ENCODE data around the gene ZNF362. TPM values are rescaled to one million over a fixed set of nuclear protein-coding genes. Genes with fewer than 3 reads are reported as not detected.

ZNF362 gene
- total RNA-seq, 2 experiments from 2014 or later, result 24.7 to 26.6 TPM

DNA sequence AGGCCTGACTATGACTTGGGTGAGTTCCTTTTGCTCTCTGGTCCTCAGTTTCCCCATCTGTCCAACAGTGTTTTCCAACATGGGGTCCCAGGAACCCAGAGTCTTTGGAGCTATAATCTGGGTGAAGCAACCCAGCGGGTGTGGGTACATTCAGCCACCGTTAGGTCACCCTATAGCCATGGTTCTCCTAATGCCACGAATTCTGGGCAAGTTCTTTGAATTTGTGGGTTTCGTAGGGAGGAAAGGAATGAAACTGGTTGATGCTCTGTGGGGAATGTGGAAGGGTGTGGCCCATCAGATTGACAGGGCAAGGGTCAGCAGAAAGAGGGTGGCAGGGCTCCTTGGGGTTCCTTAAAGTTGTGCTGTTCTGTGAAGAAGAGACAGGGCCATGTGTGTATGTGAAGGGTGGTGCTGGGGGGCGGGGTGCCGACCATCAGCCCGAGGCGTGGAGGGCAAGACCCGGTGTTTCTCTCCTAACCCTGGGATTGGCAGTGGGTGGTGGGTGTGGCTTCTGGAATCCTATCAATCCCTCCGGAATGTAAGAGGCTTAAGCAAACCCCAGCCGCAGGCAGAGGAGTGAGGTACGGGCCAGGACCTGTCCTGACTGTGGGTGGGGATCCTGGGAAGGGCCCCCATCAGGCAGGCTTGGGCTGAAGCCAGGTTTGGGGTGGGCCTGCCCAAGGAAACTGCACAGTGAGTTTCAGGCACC is 35.5 kb upstream of the ZNF362 start:
- no peak overlapping the region for H3K27ac ChIP-seq (ENCODE audit: low read depth in 1 of 2, low read length in 2 of 2)
- no peaks in the 10 kb centered on the region for H3K36me3 ChIP-seq (ENCODE audit: insufficient read depth, low read length)
- H3K4me1 Mint-ChIP-seq (ENCODE audit: low read depth), result no peaks in the 10 kb centered on the region
- ChIA-PET POLR2A (no interaction called here), CTCF (no interaction called here)
- no peaks in the 10 kb centered on the region for H3K27me3 ChIP-seq (ENCODE audit: control insufficient read depth in 1 of 2, insufficient read depth in 2 of 2, low read length in 2 of 2)
- H3K9me3 Mint-ChIP-seq, result peaks cover 15% of the 10 kb centered on the region
- no peak overlapping the region for H3K27ac Mint-ChIP-seq
- ATAC-seq (ENCODE audit: poor library complexity), result no peak
- DNase-seq, result no peak
- H3K4me1 ChIP-seq (ENCODE audit: insufficient read depth, low read length), result no peaks in the 10 kb centered on the region
- H3K9me3 ChIP-seq (ENCODE audit: control insufficient read depth in 1 of 2, insufficient read depth in 1 of 2, low read length in 2 of 2), result peaks cover 8 to 13% of the 10 kb centered on the region in 2 experiments
- H3K36me3 Mint-ChIP-seq (ENCODE audit: low read depth), result no peaks in the 10 kb centered on the region
- H3K4me3 ChIP-seq (ENCODE audit: low read length), result no peak overlapping the region
- no peak overlapping the region for H3K4me3 Mint-ChIP-seq
- intact Hi-C loops (cut with DNase I, micrococcal nuclease), result no loop called here
- H3K27me3 Mint-ChIP-seq, result peaks cover 9% of the 10 kb centered on the region
- TF ChIP-seq, protein P1, sequence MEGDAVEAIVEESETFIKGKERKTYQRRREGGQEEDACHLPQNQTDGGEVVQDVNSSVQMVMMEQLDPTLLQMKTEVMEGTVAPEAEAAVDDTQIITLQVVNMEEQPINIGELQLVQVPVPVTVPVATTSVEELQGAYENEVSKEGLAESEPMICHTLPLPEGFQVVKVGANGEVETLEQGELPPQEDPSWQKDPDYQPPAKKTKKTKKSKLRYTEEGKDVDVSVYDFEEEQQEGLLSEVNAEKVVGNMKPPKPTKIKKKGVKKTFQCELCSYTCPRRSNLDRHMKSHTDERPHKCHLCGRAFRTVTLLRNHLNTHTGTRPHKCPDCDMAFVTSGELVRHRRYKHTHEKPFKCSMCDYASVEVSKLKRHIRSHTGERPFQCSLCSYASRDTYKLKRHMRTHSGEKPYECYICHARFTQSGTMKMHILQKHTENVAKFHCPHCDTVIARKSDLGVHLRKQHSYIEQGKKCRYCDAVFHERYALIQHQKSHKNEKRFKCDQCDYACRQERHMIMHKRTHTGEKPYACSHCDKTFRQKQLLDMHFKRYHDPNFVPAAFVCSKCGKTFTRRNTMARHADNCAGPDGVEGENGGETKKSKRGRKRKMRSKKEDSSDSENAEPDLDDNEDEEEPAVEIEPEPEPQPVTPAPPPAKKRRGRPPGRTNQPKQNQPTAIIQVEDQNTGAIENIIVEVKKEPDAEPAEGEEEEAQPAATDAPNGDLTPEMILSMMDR (IDR thresholded peaks at IDR 0.05), result no peak

DNA sequence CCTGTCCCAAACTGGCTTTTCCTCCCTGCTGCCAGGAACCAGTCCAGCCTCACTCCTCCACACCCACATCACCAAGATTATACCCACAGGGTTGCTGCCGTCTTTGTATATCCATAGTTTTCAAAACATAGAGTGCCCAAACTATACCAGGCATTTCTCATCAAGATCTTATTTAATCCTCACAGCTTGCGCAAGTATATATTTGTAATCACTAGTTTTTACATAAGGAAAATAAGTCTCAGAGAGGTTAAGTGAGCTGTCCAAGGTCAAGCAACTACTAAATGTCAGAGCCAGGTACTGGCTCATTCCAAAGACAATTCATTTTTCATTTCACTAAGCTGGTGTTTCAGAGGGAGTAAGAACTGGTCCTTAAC is 34.9 kb upstream of the ZNF362 start:
- peaks cover 8 to 13% of the 10 kb centered on the region in 2 experiments for H3K9me3 ChIP-seq (ENCODE audit: control insufficient read depth in 1 of 2, insufficient read depth in 1 of 2, low read length in 2 of 2)
- H3K36me3 Mint-ChIP-seq (ENCODE audit: low read depth), result no peaks in the 10 kb centered on the region
- H3K4me3 ChIP-seq (ENCODE audit: low read length), result no peak overlapping the region
- H3K4me1 Mint-ChIP-seq (ENCODE audit: low read depth), result no peaks in the 10 kb centered on the region
- H3K27me3 Mint-ChIP-seq, result peaks cover 9% of the 10 kb centered on the region
- ChIA-PET CTCF (no interaction called here), POLR2A (no interaction called here)
- no peak for ATAC-seq (ENCODE audit: poor library complexity)
- no peaks in the 10 kb centered on the region for H3K4me1 ChIP-seq (ENCODE audit: insufficient read depth, low read length)
- intact Hi-C loops (cut with DNase I, micrococcal nuclease), result no loop called here
- H3K9me3 Mint-ChIP-seq, result peaks cover 15% of the 10 kb centered on the region
- no peak overlapping the region for H3K27ac ChIP-seq (ENCODE audit: low read depth in 1 of 2, low read length in 2 of 2)
- no peak for DNase-seq
- H3K27me3 ChIP-seq (ENCODE audit: control insufficient read depth in 1 of 2, insufficient read depth in 2 of 2, low read length in 2 of 2), result no peaks in the 10 kb centered on the region
- no peaks in the 10 kb centered on the region for H3K36me3 ChIP-seq (ENCODE audit: insufficient read depth, low read length)
- no peak overlapping the region for H3K27ac Mint-ChIP-seq
- TF ChIP-seq, protein P1 (IDR thresholded peaks at IDR 0.05), result no peak
- H3K4me3 Mint-ChIP-seq, result no peak overlapping the region

GRCh38 chr1:33222381-33222780 is 33.9 kb upstream of the ZNF362 start:
- Mint-ChIP-seq H3K27ac (no peak overlapping the region), H3K27me3 (peaks cover 16% of the 10 kb centered on the region), H3K9me3 (peaks cover 15% of the 10 kb centered on the region), H3K36me3 (ENCODE audit: low read depth) (no peaks in the 10 kb centered on the region), H3K4me3 (no peak overlapping the region), H3K4me1 (ENCODE audit: low read depth) (no peaks in the 10 kb centered on the region)
- Histone ChIP-seq H3K27me3 (ENCODE audit: control insufficient read depth in 1 of 2, insufficient read depth in 2 of 2, low read length in 2 of 2) (no peaks in the 10 kb centered on the region), H3K36me3 (ENCODE audit: insufficient read depth, low read length) (no peaks in the 10 kb centered on the region), H3K4me1 (ENCODE audit: insufficient read depth, low read length) (no peaks in the 10 kb centered on the region), H3K9me3 (ENCODE audit: control insufficient read depth in 1 of 2, insufficient read depth in 1 of 2, low read length in 2 of 2) (peaks cover 8 to 13% of the 10 kb centered on the region in 2 experiments), H3K27ac (ENCODE audit: low read depth in 1 of 2, low read length in 2 of 2) (no peak overlapping the region), H3K4me3 (ENCODE audit: low read length) (no peak overlapping the region)
- ATAC-seq (ENCODE audit: poor library complexity) (no peak), DNase-seq (no peak)
- TF ChIP-seq, protein P1 (IDR thresholded peaks at IDR 0.05), result no peak
- POLR2A ChIA-PET, result no interaction called here
- intact Hi-C loops (cut with DNase I, micrococcal nuclease), result no loop called here
- CTCF ChIA-PET, result no interaction called here
